ENCODE measurements around the gene TBC1D9B. TPM values are rescaled to one million over a fixed set of nuclear protein-coding genes. Genes with fewer than 3 reads are reported as not detected.

TBC1D9B gene
- total RNA-seq, 1 experiment from 2014 or later = 127 TPM

- H3K36me3 ChIP-seq (ENCODE audit: control insufficient read depth in 1 of 2, insufficient read depth in 2 of 2, low read length in 2 of 2) = peaks cover 30 to 43% of the 10 kb centered on the region in 2 experiments
Observed at GRCh38 chr5:179874136-179874535, 33.6 kb downstream of the TBC1D9B start.

More at GRCh38 chr5:179874136-179874535, 33.6 kb downstream of the TBC1D9B start:
- H4K20me1 ChIP-seq (ENCODE audit: insufficient read depth) = no peaks in the 10 kb centered on the region
- TF ChIP-seq EZH2 (IDR thresholded peaks at IDR 0.05) (no peak), JUND (IDR thresholded peaks at IDR 0.05) (no peak), ZNF274 (IDR thresholded peaks at IDR 0.05; ENCODE audit: low read depth, low read length) (no peak), ZBTB33 (IDR thresholded peaks at IDR 0.05; ENCODE audit: extremely low read depth, insufficient replicate concordance, low read length) (no peak), RAD21 (IDR thresholded peaks at IDR 0.05; ENCODE audit: low read depth) (no peak), SRF (IDR thresholded peaks at IDR 0.05; ENCODE audit: low read depth) (no peak), ELF1 (IDR thresholded peaks at IDR 0.05; ENCODE audit: borderline replicate concordance, low read depth) (no peak), POLR2AphosphoS5 (IDR thresholded peaks at IDR 0.05; ENCODE audit: low read depth, low read length) (no peak), EZH2phosphoT487 (IDR thresholded peaks at IDR 0.05; ENCODE audit: borderline replicate concordance) (no peak), CBX3 (IDR thresholded peaks at IDR 0.05; ENCODE audit: low read depth) (no peak), POLR2A (IDR thresholded peaks at IDR 0.05; ENCODE audit: borderline replicate concordance, extremely low read depth, insufficient read depth, insufficient read length) (no peak), ATF3 (IDR thresholded peaks at IDR 0.05) (no peak)
- H3K4me2 ChIP-seq (ENCODE audit: low read length) = no peak overlapping the region
- intact Hi-C loops (cut with micrococcal nuclease) = no loop called here
- no peaks in the 10 kb centered on the region for H3K4me1 ChIP-seq (ENCODE audit: control insufficient read depth in 1 of 2, insufficient read depth in 2 of 2, low read length in 2 of 2)
- no peaks in the 10 kb centered on the region for H3K9me3 ChIP-seq (ENCODE audit: control insufficient read depth in 1 of 2, insufficient read depth in 1 of 2, low read depth in 1 of 2, low read length in 2 of 2)
- ChIA-PET CTCF (no interaction called here), RAD21 (ENCODE audit: low non-redundant PET in 1 of 2, low total read pairs in 2 of 2, uncharacterized antibody in 2 of 2, unreplicated experiment in 2 of 2) (no interaction called here), POLR2A (no interaction called here)
- no TSS peak for BruUV-seq (replicated peaks)
- H3K79me2 ChIP-seq (ENCODE audit: insufficient read depth, low read length) = no peaks in the 10 kb centered on the region
- no peak overlapping the region for H3K27ac ChIP-seq (ENCODE audit: low read depth, low read length)
- H3K4me3 ChIP-seq (replicated peaks in 1 of 2; ENCODE audit: low read depth in 1 of 2, low read length in 2 of 2) = no peak overlapping the region
- no peaks in the 10 kb centered on the region for H3K9me2 ChIP-seq (ENCODE audit: insufficient read depth)
- no peak for DNase-seq (ENCODE audit: low read depth, low spot score)
- ATAC-seq = no peak
- H2AFZ ChIP-seq (ENCODE audit: low read depth, low read length, poor library complexity, severe bottlenecking) = no peak overlapping the region
- H3K9ac ChIP-seq (ENCODE audit: low read length) = no peak overlapping the region
- no peaks in the 10 kb centered on the region for H3K27me3 ChIP-seq (ENCODE audit: insufficient read depth, low read length)

Measured in HCT116 (cell line).